ENCODE measurements around the gene HOXA9.

HOXA9 gene

DNA sequence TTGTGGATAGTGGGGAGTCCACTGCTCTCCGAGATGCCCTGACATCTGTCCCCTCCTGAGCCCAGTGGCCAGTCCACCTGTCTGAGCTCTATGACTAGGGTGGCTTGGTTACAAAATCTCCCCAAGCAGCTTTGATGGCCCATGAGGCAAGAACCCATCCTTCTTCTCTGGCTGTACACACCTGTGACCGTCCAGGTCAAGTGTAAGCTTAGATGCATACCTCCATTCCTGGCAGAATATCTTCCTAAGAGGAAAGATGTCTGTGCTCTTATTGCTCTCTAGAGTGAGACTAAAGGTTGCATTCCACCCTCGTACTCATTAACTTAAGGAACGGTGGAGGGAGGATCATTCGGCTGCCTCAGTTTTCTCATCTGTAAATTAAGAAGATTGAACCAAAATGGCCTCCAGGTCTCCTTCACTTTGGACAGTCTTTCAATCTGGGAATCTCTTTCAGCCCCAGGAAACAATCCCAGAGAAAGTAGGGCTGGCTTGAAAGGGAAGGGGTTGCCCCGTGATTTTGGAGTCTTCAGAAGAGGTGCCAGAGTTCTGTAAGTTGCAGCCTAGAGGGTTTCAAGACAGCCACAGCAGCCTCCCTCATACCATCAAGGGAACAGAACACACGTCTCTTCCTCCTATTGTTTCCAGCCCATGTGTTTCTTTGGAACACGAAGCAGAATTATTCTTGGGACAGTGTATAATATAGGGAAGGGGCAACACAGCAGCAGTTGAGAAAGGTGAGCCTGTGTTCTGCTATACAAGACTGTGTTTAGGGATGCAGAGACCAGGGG, 40.2 kb downstream of the HOXA9 start:
- DNase-seq = no peak

DNA sequence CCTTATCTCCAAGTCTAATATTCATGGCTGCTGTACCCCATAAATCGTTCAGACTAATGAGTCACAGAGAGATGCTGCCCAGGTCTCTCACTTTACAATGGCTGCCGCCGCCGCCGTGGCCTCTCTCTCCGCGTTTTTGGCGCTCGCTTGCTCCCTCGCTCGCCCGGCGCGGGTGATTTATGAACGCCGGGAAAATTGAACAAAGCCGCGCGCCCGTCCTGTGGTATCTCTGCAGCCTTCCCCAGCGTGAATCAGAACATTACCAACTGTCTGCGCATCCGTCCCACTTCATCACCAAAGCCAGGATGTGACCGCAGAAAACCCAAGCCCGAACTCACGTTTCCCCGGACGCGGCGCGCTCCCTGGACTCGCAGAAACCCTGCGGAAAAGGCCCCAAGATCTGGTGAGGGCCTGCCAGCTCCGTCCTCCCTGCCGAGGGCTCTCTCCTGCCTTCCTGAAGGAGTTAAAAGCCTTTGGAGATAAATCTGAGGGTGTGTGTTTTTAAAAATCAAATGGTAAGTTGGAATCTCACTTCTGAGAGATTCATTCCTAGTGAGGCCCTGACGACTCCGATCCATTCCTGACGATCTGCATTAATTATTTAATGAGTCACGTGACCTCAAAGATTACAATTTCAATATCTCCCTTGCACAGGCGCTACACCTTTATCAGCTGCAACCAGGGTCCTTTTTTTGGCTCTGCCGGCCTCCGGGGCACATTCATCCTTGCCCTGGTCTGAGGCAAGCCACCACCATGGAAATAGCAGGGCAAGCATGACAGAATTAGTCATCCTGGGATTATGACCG, 41.0 kb downstream of the HOXA9 start:
- no peak for DNase-seq

- no peak for DNase-seq
Observed at GRCh38 chr7:27123477-27124053, 41.8 kb downstream of the HOXA9 start.

DNA sequence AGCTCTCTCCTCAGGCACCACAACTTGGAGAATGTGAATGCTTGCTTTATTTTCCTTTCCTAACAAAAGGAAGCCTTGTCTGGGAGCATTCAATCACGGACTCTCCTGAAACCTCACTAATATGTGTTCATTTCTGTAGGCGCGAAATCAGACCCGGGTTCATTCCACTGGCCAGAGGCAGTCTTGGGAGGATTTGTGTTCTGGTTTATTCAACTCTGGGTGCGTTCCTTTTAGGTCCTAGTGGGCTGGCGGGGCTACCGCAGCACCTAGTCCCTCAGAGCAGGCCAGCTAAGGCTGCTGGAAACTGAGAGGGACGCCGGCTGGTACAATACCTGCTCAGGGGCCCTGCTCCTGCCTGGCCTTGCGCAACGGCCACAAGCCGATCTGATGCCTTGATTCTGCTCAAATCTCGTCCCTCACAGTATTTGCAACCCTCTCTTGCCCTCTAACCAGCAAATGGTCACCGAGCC, 42.3 kb downstream of the HOXA9 start:
- no peak for DNase-seq

- no peak for DNase-seq
Observed at GRCh38 chr7:27122077-27122910, 43.0 kb downstream of the HOXA9 start.

DNA sequence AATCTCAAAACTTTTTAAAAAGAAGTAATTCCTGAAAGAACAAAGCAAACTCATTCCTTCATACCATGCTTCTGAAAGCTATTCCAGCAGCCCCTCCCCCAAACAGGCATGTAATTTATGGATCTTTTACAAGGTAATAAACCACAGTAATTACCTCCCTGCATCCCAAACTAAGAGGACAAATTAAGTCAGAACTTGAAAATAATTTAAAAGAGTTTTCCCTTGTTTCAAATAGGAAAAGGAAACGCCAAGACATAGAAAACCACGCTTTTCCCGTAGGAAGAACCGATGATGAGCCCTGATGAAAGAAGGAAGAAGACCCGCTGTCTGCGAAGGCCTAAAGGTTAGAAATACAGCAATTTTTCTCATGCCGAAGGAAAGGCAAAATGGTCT, 43.7 kb downstream of the HOXA9 start:
- DNase-seq = no peak

DNA sequence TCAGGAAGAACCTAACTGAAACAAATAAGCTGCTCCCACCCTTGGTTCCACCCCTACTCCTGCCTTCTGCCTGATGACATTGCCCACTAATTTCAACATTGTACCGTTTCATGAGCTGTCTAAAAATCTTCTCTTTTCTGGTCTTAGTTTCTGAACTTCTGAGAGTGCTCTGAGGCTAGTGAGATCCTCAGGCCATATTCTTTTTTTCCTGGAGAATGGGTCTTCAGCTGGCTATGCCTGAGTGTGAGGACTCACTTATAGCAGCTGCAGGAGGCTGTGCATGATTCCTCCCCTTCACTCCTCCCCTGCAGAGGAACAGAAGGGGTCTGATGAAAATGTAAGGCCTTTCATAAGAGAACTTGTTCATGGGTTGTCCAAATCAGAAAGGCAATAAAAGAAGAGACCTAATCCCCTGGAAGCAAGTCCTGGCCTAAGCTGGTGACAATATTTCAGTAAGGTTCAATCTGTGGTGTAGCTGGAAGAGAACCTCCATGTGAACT, 45.9 kb downstream of the HOXA9 start:
- DNase-seq = no peak

- DNase-seq = no peak
Observed at GRCh38 chr7:27118580-27118979, 46.8 kb downstream of the HOXA9 start.

- DNase-seq = no peak
Observed at GRCh38 chr7:27117887-27118491, 47.3 kb downstream of the HOXA9 start.

- DNase-seq = no peak
Observed at GRCh38 chr7:27116962-27117886, 48.1 kb downstream of the HOXA9 start.

DNA sequence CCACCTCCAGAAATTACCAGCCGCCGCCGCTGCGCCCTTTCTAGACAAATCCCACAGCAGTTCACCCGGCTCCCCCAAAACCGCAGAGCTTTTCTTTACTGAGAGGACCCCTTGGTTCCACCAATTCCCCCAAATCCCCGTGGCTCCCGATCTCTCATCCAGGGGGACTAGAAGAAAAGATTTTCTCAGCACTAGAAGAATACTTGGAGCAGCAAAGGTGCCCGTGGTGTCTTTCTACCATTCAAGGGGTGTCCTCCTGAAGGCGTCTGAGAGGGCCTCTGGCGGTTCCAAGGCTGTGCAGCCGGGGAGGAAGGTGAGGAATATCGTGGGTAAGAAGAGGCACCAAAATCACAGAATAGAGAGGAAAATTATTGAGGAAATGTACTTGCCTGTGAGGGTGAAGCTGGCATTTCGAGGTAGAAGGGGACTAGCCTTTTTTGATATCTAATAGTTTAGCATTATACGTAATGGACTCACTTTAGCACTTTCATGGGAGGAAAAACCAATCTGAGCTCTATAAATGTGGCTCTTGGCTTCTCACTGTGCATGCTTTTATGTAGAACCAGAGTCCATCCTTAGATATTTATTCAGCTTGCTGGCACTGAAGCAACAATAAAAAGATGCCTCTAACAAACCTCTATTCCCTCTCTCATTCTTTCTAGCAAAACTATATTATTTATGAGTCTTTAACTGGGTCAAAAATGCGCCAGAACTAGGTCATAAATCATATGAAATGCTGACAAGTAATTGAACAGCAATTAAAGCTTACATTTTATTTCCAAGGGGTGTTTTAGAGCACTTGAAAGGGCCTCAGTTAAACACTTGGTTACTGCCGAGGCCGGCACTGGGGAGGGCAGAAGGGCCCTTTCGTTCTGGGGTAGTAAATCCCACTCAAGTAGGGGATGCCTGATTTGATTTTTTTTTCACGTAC, 49.0 kb downstream of the HOXA9 start:
- DNase-seq = no peak

GRCh38 chr7:27115221-27116026, 49.9 kb downstream of the HOXA9 start:
- DNase-seq = no peak

DNA sequence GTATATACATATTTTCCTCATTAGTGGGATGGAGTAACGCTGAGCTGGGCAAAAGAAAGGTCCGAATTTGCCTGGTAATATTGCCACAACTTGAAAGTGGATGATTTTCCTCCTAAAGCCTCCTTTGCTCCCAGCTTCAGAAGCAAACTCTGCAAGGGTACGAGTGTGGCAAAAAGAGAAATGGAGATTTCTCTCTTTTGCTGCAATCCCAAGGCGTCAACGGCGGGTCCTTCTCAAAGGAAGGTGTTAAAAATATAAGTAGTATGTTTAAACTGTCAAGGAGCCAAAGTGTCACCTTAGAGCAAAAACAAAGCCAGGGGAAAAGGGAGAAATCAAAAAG, 50.5 kb downstream of the HOXA9 start:
- DNase-seq = no peak

- no peak for DNase-seq
Observed at GRCh38 chr7:27113991-27114769, 51.2 kb downstream of the HOXA9 start.

- no peak for DNase-seq
Observed at GRCh38 chr7:27112955-27113949, 52.1 kb downstream of the HOXA9 start.

All from inflammatory macrophage treated with lipopolysaccharide for 1 hour (primary cell).